CD4-positive, alpha-beta T cell treated with Interleukin-4 for 1 hour (primary cell): Measurements from ENCODE around the gene ATXN7L3B.

Source experiments
- DNase-seq, 2 donors: peaks; one replicate each; pipeline ENCODE4 v3.0.0-alpha.2; 2020 to 2022

Gene ATXN7L3B

DNA sequence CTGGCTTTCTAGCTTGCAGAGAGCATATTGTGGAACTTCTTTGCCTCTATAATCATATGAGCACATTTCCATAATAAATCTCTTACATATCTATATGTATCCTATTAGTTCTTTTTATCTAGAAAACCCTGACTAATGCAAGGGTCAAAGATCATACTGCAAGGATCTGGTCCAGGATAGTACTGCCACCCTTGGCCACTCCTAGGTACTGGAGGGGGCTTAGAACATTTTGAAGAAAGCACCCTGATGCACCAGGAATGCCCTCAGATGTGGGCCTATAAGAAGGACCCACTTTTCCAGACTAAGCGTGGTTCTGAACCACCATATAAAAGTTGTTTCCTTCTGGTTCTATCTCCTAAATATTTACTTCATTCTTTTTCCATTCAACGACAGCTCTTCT is 14.6 kb downstream of the ATXN7L3B start:
- DNase-seq = no peak

DNA sequence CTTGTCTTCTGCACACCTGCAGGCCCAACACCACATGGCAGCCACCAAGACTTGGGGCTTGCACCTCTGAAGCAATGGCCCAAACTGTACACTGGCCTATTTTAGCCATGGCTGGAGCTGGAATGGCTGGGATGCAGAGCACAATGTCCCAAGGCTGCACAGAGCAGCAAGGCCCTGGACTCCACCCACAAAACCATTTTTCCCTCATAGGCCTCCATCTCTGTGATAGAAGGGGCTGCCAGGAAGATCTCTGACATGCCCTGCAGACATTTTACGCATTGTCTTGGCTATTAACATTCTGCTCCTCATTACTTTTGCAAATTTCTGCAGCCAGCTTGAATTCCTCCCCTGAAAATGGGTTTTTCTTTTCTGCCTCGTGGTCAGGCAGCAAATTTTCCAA is 22.1 kb downstream of the ATXN7L3B start:
- DNase-seq = no peak

DNA sequence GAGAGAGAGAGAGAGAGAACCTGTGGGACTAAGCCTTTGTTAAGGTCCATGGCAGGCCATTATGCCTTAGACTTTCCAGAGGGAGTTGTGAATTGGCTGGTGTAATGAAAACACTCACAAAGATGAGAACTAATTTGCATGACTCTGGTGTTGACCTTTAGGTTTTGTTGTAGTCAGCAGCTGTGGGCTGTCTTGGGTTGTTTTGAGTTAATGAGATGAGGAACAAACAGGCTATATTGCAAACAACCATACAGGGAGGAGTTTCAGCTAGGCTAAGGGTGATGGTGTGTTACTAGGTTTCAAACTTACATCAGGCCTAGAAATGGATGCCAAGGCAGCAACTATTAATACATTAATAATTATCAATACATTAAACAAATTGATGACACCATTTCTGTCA is 26.3 kb downstream of the ATXN7L3B start:
- no peak for DNase-seq

DNA sequence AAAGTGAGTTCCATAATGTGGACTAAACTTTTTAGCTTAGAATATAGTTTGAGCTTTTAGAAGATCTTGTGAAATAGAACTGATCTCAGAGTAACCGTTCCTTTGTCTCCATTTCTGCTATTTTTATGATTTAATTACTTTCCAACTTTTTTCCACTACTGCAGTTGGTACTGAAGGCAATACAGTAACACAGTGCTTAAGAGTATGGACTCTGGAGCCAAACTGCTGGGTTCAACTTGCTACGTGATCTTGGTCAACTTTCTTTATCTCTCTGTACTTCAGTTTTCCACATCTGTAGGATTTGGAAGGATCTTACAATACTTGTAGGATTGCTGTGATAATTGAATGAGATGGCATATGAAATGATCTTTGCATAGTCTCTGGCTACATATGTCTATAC is 40.9 kb downstream of the ATXN7L3B start:
- no peak for DNase-seq

DNA sequence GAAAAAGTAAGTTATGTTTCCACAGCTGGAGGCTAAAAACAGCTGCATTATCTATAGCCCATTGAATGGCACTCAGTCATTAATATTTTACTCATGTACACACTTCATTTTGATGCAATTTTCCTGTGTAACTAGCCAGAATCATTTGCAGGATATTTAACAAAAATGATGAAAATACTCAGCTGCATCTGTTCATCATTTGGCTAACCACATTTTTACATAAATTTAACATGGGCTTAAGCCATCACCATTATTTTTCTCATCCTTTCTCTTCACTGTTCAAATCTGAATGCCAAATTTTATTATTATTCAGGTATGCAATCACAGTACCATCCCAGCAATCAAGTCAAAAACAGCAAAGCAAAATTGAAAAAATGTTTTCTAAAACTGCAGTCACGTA is 41.8 kb downstream of the ATXN7L3B start:
- DNase-seq = no peak

DNA sequence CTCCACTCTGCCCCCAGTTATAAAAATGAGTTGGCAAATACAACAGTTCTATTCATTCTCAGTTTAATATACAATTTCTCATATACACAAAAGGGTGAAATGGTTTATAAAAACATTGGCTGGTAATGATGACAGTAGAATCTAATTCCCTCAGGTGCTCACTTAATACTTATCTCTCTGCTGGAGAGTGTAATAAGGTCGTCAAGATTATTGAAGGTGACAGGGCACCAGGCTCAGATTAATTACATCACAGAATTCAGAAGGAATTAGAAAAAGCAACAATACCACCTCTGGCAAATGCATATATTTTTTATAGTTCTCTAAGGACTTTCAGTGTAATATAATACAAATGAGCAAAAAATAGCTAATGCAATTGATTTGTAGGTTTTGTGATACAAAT is 42.3 kb downstream of the ATXN7L3B start:
- DNase-seq = no peak

DNA sequence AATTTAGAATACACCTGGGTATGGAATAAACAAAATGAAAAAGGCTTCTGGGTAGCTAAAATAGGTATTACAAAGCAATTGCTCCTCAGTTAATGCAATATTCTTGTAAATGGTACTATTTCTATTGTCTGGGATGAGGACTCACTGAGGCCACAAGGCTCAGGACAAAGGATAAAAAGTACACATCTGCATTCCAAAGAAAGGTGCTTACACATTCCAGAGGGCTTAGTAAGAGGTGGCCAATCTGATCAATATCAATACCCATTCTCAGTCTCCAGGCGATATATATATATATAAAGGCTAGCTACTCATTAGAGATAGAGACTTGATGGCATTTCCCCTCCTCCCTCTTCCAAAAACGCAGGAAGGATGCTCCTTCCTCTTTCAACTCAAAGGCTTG is 43.8 kb downstream of the ATXN7L3B start:
- no peak for DNase-seq

DNA sequence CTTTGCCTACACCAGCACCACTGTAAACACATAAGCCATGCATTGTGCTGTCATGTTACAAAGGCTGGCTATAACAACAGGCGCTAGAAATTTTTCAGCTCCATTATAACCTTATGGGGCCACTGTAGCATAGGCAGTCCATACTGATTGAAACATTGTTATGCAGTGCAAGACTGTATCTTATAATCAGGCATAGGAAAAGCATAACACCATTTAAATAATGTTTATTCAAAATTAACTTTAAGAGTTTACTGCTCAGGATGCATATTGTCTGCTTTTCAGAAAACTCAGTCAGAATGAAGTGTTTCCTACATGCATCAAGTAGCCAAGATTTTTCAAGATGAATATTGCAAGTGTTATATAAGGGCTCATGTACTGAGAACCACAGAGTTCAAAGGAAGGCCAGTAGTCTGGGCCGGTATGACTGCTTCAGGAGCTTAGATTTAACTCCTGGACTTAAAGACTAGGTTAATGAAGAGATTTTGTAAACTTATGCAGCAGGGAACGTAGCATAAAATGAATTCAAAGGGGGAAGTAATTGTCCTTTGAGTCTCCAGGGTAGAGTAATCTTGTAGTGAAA is 46.9 kb downstream of the ATXN7L3B start:
- no peak for DNase-seq

DNA sequence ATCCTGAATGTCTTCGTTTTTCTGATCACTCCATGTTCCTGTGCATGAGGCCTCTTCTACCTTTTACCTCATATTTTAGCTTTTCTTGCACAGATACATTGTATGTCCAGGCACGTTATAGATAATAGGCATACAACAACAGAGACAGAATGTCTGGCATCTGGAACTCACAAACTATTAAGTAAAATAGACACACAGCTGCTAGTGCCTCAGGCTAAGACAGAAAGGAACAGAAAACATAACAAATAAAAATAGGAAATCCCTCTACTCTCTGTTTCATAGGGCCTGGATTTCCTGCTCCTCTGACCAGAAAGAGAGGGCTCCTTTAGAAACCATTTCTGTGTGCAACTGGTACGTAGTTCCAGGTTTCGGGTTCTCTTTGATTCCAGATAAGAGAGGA is 48.6 kb downstream of the ATXN7L3B start:
- no peak for DNase-seq
